Measurements from ENCODE around the gene BRPF3.

Gene BRPF3

DNA sequence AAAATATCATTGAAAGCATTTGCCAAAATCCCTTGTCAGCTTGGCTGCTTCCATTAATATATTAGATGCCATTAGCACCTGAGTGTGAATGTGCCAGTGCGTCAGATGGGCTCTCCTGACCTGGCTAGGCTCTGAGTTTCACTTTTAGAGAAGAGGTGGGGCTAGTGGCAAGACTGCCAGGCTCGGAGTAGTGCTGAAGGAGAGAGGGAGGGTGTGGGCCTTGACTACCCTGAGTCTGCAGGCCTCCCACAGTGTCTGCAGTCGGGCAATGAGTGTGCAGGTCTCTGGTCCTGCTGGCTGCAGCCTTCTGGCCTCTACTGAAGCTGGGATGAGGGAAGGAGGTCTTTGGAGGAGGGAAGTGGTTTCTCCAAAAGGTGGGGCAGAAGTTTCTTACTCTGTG lies 38.8 kb downstream of the BRPF3 start:
- no peak for DNase-seq

DNA sequence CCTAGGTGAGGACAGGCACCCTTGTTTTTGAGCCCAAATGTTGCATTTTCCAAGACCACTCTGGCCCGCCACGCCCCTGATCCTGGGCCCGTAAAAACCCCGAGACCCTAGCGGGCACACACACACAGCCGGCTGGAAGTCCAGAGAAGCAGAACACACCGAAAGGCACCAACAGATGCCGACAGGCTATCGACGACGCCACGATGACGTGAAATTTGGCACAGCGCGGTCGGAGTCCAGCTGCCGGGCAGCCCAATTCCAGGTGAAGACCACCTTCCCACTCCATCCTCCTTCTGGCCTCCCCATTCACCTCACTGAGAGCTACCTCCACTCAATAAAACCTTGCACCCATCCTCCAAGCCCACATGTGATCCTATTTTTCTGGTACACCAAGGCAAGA lies 39.3 kb downstream of the BRPF3 start:
- DNase-seq, result no peak

GRCh38 chr6:36239774-36240173 lies 43.2 kb downstream of the BRPF3 start:
- no peak for DNase-seq

GRCh38 chr6:36241728-36242127 lies 45.2 kb downstream of the BRPF3 start:
- no peak for DNase-seq

DNA sequence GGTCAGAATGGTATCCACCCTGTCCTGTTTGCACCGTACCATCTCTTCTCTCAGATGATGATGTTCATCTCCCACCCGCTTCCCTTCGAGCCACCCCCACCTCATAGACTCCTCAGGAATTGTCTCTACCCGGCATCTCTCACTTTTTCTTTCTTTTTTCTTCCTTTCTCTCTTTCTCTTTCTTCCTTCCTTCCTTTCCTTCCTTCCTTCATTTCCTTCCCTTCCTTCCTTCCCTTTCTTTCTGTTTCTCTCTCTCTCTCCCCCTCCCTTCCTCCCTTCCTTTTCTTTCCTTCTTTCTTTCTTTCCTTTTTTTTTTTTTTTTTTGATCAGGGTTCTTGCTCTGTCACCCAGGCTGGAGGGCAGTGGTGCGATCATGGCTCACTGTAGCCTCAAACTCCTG lies 45.6 kb downstream of the BRPF3 start:
- no peak for DNase-seq

- DNase-seq, result no peak
Measured at GRCh38 chr6:36242626-36243025, 46.1 kb downstream of the BRPF3 start.

DNA sequence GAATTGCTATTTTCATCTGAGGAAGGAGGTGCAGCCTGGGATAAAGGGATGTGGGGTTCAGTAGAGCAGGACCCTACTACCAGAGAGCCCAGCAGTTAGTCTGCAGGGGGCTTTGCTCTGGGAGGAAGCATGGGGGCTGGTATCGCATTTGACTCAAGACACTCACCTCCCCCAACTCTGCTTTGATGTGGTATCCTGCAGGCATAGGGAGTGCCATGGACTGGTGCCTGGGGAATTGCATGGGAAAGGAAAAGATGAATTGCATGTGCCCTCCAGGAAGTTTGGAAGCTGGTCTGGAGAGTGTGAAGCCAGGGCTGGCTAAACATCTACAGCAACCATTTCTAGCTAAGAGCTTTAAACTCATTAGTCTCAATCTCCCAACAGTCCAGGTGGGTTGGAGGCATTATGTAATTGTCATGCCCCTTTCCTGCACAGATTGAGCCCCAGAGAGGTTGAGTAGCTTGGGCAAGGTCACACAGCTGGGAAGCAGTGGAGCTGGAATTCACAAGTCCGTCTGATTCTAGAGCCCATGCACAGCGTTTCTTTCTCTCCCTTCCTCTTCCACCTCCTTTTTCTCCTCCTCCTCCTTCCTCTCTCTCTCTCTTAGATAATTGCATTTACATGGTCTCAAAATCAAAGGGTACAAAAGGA lies 47.1 kb downstream of the BRPF3 start:
- DNase-seq, result no peak

DNA sequence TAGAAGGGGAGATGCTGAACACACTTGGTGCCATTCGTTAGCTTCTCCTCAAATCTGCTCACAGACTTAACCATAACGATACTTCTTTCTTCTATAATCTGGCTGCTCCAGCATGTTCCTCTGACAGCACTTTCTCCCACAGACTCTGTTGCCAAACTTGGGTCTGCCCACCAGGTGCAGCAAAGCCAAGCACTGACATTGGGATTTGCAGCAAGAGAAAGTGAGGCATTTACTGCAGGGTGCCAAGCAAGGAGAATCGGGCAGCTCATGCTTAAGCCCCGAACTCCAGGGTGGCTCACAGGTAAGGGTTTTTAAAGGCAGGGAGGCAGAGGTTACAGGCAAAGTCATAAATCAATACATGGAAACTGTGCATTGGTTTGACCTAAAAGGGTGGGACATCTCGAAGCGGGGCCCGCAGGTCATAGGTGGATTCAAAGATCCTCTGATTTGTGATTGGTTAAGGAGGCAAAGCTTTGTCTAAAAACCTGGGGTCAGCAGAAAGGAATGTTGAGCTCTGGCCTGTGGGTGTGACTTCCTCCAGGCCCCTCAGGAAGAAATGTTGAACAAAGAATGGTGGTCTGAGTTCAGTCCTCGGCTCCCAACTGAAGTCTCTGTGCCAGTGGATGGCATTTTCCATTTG lies 48.2 kb downstream of the BRPF3 start:
- no peak for DNase-seq

GRCh38 chr6:36245572-36246061 lies 49.1 kb downstream of the BRPF3 start:
- no peak for DNase-seq

DNA sequence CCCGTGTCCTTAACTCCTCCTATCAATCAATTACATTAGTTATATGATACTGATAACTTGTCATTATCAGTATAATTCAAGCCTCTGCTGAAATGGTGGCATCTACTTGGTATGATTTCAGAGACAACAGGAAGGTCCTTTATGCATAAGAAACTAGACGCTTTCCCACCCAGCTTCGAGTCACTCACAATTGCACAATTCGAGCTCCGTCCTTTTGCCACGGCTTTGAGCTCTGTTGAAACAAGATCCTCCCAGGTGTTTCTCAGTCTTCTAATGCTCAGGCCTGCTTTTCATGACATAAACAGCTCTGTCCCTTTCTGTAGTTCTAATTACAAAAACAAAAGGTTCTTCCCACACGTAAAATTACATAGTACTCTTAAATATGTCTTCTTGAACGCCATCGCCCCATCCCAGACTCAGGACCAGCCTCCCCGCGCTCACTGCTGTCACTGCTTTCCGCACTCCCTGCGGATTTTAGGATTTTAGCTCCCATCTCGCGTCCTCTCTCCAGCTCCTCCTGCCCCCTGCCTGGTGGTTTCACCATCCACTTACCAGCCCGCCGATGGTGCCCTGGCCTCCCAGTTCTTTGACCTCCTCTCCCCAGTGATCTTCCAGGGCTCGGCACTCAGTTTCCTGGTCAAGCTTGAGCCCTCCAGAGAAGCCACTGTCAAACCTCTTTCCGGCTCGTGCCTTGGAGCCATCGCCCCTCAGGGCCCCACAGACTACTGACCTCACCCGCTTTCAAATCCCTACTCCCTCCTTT lies 50.1 kb downstream of the BRPF3 start:
- no peak for DNase-seq

- DNase-seq, result no peak
Measured at GRCh38 chr6:36247693-36248092, 51.1 kb downstream of the BRPF3 start.

- no peak for DNase-seq
Measured at GRCh38 chr6:36248980-36249379, 52.4 kb downstream of the BRPF3 start.

DNA sequence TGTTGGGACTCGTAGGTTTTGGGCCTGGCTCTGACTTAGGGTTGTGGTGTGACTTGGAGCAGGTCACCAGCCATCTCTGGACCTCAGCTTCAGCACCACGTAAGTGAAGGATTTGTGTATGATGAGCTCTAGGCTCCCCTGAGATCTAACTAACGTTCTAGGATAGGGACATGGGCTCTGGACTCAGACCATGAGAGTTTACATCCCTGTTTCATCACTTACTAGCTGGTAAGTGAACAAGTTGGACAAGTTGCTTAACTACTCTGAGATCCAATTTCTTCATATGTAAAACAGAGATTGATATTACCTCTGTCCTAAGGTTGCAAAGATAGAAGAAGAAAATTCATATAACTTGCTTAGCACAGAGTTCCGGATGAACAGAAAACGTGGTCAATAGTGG lies 53.0 kb downstream of the BRPF3 start:
- no peak for DNase-seq

GRCh38 chr6:36252005-36252404 lies 55.5 kb downstream of the BRPF3 start:
- DNase-seq, result no peak

DNA sequence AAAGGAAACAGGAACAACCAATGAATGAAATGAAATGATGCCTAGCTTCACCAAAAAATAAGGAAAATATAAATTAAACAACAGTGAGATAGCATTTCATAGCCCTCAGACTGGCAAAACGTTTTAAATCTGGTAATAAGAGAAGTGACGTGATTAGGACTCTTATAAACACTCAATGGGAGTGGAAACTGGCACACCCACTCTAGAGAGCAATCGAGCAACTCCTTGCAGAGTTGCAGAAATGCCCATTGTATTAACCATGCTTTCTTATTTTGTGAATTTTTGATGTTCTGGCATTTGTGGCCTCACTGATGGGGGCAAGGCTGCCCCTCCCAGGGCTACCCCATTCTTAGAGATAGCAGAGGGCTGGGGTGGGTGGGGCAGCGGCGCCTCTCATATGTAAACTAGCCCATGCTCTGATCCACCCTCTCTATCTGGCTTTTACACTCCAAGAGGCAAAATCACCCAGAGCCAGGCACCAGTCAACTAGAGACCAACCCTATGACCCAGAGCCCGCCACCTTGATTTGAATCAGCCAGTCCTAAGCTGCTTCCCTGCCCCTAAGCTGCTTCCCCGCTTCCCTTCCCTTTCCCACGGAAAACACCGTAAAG lies 67.0 kb downstream of the BRPF3 start:
- no peak for DNase-seq

GRCh38 chr6:36265744-36266143 lies 69.2 kb downstream of the BRPF3 start:
- DNase-seq, result no peak

DNA sequence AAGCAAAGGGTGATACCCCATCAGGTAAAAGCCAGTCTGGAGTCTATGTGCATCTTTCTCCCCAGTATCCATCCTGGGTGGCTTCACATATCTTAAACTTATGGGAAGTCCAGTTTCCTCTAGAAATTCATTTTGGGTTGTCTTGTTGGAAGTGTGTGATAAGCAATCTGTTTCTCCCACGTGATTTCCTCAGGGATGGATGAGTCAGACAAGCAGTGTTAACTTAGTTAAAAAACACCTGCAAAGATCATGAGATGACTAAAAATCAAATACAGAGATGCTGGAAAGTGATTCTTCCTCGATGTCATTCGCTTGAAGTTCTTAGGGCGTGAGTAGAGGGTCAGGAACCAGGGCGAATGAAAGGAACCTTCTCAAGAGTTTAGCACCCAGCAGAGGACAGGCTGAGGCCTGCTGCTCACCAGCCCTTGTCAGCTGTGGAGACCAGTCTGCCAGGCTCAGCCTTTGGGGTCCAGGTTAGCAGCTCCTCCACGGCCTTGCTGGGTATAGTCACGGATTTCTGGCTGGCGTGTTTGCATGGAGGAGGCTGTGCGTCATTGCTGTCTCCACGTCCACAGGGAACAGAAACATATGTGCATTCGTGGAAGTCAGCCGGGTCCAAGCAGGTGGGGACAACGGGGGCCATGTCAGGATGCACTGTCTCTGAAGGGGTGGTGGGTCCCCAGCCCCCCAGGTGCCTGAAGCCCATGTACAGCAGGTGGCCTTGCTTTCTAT lies 70.5 kb downstream of the BRPF3 start:
- no peak for DNase-seq

GRCh38 chr6:36267731-36268477 lies 71.4 kb downstream of the BRPF3 start:
- DNase-seq, result no peak

DNA sequence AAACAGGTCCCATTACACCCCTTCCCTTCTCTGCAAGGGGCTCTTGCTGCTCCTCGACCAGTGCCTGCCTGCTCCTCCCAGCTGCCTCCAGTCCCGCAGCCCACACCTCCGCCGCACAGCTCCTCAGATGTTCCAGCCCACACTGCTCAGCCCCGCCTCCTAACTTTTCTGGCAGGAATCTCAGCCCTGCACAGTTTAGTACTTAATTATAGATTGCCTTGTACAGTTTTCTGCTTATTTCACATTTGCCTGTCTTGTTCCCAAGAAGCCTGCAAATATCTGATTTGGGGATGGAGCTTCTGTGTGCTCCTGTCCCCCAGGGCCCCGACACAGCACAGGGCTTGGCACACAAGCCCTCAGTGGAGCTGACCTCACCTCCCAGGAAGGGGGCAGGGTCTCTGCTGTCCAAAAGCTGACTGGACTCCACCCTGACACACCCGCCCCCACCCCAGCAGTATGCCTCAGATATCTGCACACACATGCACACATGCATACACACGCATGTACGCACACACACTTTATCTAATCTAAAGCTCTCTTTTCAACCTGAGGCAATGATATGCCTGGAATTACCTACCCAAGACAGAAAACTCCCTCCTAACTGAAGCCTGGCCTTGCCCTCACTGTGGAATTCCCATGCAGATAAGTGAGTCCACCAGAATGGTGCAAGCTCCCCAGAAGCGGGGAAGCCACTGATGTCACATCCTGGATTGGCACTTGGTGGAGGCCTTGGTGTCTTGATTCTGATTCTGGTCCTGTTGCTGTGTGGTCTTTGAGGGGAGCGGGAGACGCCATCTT lies 72.1 kb downstream of the BRPF3 start:
- no peak for DNase-seq

DNA sequence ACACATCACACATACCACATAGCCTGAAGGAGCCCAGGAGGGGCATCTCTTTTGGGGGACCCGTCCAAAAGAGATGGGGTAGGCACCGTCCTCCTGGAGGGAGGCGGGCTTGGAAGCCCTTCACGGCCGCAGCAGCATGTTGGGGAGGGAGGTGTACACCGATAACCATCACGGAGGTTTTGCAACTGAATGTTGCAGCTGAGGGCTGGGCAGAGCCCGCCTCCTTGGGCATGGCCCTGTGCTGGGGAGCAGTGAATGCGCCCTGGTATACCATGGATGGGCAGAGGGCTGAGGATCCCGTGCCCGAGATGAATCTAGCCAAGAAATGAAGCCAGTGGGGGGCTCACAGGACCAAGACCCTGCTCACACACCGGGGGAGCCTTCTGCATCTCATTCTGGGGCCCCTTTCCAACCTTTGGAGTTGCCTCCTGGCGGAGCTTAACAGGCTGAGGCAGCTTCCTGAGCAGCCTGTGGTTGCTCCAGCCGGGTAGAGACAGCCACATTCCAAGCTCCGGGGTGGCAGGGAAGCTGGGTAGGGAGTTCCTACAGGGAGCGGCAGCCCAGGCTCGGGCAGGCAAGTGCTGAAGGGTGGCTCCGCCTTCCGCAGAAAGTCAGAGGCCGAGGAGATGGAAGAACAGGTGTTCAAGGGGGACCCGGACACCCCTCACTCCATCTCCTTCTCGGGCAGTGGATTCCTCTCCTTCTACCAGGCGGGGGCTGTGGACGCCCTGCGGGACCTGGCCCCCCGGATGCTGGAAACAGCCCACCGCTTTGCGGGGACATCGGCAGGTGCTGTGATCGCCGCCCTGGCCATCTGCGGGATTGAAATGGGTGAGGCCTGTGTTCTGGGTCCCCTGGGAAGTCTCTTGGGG lies 73.5 kb downstream of the BRPF3 start, which contains the start of gene PNPLA1:
Gene PNPLA1 (plus strand): TSS at position 227 of the 872 bp plus-strand sequence. CDS start 400 bp downstream, at position 627.
- DNase-seq, result no peak

All from effector CD4-positive, alpha-beta T cell (primary cell).